Measurements from ENCODE around the gene NKX6-1.

Gene NKX6-1

DNA sequence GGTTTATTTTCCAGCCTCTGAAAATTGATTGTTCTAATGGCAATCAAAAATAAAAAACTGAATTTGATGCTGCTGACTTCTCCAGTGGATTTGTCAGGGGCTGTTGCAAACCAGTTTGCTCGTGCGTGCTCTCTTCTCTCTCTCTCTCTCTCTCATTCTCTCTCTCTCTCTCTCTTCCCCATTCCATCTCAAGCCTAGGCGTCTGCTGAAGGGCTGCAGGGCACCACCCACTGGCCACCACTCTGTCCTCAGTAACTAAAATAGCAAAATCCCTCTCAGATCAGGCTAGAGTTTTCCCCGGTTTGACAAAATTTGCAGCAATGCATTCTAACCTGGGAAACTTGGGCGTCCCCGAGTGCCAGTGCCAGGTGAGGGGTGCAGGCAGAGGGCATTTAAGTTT is 19.4 kb downstream of the NKX6-1 start:
- no peak for DNase-seq (ENCODE audit: low read depth in 1 of 2, low spot score in 1 of 2)

DNA sequence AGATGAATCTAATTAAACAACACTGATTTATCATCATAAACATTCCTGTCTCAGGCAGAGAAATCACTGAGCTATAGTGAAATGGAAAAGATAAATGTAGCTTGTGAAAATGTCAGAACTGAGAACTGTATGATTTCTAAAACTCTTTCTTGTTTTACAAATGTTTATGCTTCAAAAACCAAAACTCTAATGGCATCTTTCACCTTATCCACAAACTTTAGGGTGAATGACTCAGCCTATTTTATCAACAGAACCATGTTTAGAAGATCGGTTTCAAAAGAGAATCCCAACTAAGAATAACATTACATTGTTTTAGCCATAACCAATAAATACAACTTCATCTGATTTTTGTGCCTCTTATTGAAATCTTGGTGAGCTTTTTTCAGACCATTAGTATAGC is 21.4 kb downstream of the NKX6-1 start:
- DNase-seq (ENCODE audit: low read depth in 1 of 2, low spot score in 1 of 2), result no peak

DNA sequence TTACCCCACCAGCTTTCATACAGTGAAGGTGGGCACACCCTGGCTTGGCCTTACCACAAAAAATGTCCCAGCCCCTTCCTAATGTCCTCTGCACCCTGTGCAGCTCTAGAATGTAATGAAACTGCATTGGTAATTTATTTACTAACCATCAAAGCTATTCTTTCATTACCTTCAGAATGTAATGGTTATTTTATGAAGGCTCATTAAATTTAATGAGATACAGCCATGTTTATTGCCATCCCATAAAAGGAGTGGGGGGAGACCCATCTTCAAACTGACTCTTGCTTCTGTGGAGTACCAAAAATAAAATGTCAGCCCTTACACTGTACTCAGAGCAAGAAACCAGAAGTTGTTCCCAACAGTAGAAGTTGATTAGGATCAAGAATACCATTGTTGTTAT is 25.0 kb downstream of the NKX6-1 start:
- DNase-seq (ENCODE audit: low read depth in 1 of 2, low spot score in 1 of 2), result no peak

- no peak for DNase-seq (ENCODE audit: low read depth in 1 of 2, low spot score in 1 of 2)
Observed at GRCh38 chr4:84472154-84472553, 26.9 kb downstream of the NKX6-1 start.

GRCh38 chr4:84470204-84470785 is 28.8 kb downstream of the NKX6-1 start:
- no peak for DNase-seq (ENCODE audit: low read depth in 1 of 2, low spot score in 1 of 2)

DNA sequence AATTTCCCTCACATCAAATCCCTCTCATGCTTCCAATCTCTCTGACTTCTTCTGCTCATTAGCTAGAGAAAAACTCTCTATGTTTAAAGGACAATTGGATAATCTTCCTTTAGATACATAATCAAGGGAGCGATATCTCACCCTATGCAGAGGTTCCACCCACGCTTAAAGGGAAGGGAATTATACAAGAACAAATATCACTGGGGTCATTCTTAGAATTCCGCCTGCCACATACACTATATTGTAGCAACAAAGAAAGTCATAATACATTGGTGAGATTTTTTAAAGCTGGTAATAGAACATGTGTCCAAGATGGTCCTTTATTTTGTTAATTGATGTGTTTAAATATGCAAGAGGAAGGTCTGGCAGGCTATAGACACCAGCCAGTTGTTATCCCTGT is 31.5 kb downstream of the NKX6-1 start:
- DNase-seq (ENCODE audit: low read depth in 1 of 2, low spot score in 1 of 2), result no peak

GRCh38 chr4:84459783-84460182 is 39.3 kb downstream of the NKX6-1 start:
- no peak for DNase-seq (ENCODE audit: low read depth in 1 of 2, low spot score in 1 of 2)

- DNase-seq (ENCODE audit: low read depth in 1 of 2, low spot score in 1 of 2), result no peak
Observed at GRCh38 chr4:84456157-84456556, 42.9 kb downstream of the NKX6-1 start.

DNA sequence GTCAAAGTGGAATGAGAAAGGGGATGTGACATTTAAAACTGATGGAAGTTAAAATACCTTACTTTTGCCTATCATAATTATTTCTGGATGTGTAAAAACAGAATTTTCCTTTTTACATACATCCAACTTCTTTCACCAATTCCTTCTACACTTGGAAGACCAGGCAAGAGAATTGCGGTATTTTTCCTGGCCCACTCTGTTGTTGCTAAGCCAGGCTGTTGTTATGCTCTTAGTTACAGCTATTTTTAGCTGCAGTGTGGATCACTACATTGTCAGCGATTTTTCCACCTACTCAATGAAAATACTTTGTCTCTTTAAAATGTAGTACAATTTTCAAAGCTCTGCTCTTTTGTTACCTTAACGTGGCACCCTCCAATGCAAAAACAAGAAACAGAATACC is 43.4 kb downstream of the NKX6-1 start:
- DNase-seq (ENCODE audit: low read depth in 1 of 2, low spot score in 1 of 2), result no peak

DNA sequence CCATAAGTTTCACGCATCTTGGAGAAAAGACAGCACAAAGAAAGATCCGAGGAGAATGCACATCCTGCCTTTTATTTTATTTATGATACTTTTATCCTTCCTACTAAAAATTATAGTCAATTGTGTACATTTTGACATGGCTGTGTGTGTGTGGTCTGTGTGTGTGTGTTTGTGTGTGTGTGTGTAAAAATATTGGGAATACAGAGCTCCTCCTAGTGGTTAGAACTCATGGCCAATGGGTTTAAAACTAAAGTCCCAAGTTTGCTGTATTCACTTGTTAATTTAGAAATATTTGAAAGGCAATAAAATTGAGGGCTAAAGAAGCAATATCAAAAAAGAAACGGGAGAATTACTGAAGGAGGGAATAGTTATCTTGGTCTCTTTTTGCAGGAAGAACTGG is 47.5 kb downstream of the NKX6-1 start:
- DNase-seq (ENCODE audit: low read depth in 1 of 2, low spot score in 1 of 2), result no peak

DNA sequence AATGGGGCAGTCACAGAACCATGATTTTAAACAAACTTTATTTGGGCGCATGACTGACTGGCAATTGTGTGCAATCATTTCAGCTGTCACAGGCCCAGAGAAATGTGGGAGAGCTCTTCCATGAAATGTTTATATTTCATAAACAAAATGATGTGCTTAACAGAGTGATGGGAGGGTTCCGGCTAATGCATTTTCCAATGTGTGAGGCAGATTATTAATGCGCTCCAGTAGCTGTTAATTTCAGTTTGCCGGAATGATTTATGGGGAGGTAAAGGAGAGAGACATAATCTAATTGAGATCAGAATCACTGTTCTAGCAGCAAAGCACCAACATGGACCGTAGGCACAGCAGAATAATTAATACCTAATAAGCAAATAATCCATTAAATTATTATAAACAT is 55.6 kb downstream of the NKX6-1 start:
- DNase-seq (ENCODE audit: low read depth in 1 of 2, low spot score in 1 of 2), result no peak

GRCh38 chr4:84442778-84443177 is 56.3 kb downstream of the NKX6-1 start:
- no peak for DNase-seq (ENCODE audit: low read depth in 1 of 2, low spot score in 1 of 2)
